ENCODE results near the gene ANXA11.

- TF ChIP-seq REST (IDR thresholded peaks at IDR 0.05) (no peak), POLR2A (IDR thresholded peaks at IDR 0.05; ENCODE audit: low read length) (no peak), CTCF (IDR thresholded peaks at IDR 0.05) (no peak), KDM1A (IDR thresholded peaks at IDR 0.05; ENCODE audit: low read depth) (no peak), RFX5 (IDR thresholded peaks at IDR 0.05) (no peak), MAX (IDR thresholded peaks at IDR 0.05) (no peak), FOSL2 (IDR thresholded peaks at IDR 0.05) (no peak), FOSL2 (CRISPR knock-in tag; IDR thresholded peaks at IDR 0.05) (no peak), RAD21 (conservative IDR thresholded peaks at IDR 0.05 in 1 of 2, IDR thresholded peaks at IDR 0.05 in 1 of 2) (no peak), MYC (IDR thresholded peaks at IDR 0.05; ENCODE audit: borderline replicate concordance, low read length) (0 out of 2 replicates have a peak, but pooled peaks have one; percentile 11)
Measured at GRCh38 chr10:80207768-80208370, 2.5 kb upstream of the ANXA11 start.

All from A549 (cell line).